Brain microvascular endothelial cell (primary cell): ENCODE results near the gene TMC3.
"Not testable (repeated sequence)": the region's sequence is repeated elsewhere in the genome, so short reads cannot be mapped to it uniquely, and the experiment has no call there.

ENCODE experiments used
- DNase-seq: peaks from one replicate; pipeline ENCODE4 v3.0.0-alpha.2; 2020
- H3K27ac ChIP-seq: fragments of 250-450 bp; sonication (Bioruptor Pico); 2 replicates; pipeline ENCODE4 v1.5.1; 2020; ENCODE audit warnings: mild to moderate bottlenecking, moderate library complexity
- H3K27me3 ChIP-seq: fragments of 250-450 bp; sonication (Bioruptor Pico); replicated peaks from 2 replicates; pipeline ENCODE4 v1.5.1; 2020; ENCODE audit warnings: mild to moderate bottlenecking
- H3K36me3 ChIP-seq: fragments of 250-450 bp; sonication (Bioruptor Pico); replicated peaks from 2 replicates; pipeline ENCODE4 v1.5.1; 2020; ENCODE audit warnings: mild to moderate bottlenecking
- H3K4me3 ChIP-seq: 2 replicates; pipeline ENCODE4 v1.5.1; 2011; ENCODE audit warnings: low read depth, mild to moderate bottlenecking, control low read depth, low read length, moderate library complexity
- CTCF ChIP-seq: IDR thresholded peaks from 2 replicates; pipeline ENCODE4 v1.5.1; 2011; ENCODE audit warnings: low read depth, mild to moderate bottlenecking, moderate library complexity, low read length, control low read depth, inconsistent platforms; ENCODE audit errors: missing control alignments
- in situ Hi-C: cut with HindIII; loops from 2 replicates; pipeline ENCODE4 v1.10.0; 2017; ENCODE audit warnings: low sequenced_read_pairs, low pct_ligation_motif_present

The TMC3 gene

DNA sequence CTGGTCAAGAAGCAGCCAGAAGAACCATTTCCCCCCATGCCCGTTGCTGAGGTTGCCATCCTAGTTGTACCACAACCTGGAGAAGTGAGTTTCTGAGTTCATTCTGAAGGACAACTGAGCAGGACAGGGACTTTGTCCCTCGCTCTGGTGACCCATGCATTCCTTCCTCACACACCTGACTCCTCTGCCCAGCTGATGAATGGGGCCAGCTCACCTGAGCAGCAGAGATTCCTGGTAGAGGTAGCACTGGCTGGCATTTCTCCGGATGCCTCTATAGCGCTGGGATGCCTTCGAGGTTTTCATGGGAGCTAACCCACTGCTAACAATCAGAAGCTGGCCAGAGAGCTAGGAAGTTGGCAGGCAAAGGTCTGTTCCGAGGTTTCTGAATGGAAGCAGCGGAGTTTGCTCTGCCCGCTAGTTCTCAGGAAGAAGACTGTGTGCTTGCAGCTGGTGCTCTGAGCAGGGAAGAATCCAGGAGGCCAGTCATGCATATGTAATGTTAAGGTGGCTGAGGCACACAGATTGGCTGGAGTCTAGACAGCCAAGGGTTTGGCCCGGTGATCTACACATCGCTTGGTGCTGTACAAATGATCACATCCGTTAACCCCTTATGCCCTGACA is at the start of gene TMC3:
Gene TMC3, minus strand, starts transcription at position 439 of the 621 bp plus-strand sequence. Its CDS starts 136 bp downstream, at position 303.
- in situ Hi-C loops = no loop called here
- no peak for TF ChIP-seq CTCF
- DNase-seq = no peak

GRCh38 chr15:81421461-81421860 is 47.4 kb upstream of the TMC3 start:
- Histone ChIP-seq H3K36me3 (no peaks in the 10 kb centered on the region), H3K27me3 (no peaks in the 10 kb centered on the region), H3K4me3 (no peak overlapping the region), H3K27ac (no peak overlapping the region)
- no peak for TF ChIP-seq CTCF
- in situ Hi-C loops = no loop called here
- DNase-seq = no peak

More for the DNA sequence above, at the start of gene TMC3:
- Histone ChIP-seq H3K27ac (no peak within 1 kb of the TSS), H3K27me3 (peaks cover 4% of the 10 kb centered on the region), H3K4me3 (no peak within 1 kb of the TSS), H3K36me3 (no peaks in the 10 kb centered on the region)

DNA sequence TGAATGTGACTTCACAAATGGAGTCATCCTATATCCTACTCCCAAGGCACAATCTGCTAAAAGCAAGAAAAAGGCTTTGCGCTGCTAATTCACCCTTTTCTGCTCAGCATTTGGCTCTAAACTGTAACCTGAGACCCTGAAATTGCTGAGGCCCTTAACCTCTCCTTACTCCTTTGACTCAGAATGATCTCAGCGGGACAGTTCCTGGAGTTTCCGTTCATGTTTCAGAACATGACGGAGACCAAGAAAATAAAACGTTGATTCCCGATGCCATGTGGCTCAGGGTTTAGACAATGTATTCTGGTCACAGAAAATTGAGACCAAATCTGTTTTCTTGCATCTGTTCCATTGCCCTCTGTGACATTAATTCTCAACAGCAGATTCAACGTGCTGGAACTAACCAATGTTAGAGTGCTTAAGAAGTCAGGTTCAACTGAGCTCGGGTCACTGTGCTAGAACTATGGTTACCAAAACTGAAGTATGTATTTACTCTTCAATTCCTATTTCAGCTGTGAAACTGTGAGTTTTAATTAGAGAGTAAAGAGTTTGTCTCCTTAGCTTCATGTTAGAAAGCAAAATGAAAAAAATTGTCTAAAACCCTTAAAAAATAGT is 45.4 kb upstream of the TMC3 start:
- DNase-seq = peak; percentile 66
- Histone ChIP-seq H3K27me3 (no peaks in the 10 kb centered on the region), H3K27ac (no peak overlapping the region), H3K36me3 (no peaks in the 10 kb centered on the region), H3K4me3 (no peak overlapping the region)
- TF ChIP-seq CTCF = no peak
- in situ Hi-C loops = no loop called here

DNA sequence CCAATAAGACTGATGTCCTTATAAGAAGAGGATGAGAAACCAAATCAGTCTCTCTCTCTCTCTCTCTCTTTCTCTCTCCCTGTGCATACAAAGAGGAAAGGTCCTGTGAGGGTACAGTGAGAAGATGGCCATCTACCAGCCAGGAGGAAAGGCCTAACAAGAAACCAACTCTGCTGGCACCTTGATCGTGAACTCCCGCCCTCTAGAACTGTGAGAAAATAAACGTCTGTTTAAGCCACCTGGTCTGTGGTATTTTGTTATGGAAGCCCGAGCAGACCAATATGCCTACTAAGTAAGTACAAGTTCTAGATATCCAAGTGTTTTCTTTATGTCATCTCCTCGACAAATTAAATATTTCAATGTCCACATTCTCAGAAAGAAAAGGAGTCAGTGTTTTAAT is 44.9 kb upstream of the TMC3 start:
- no peak overlapping the region for H3K4me3 ChIP-seq
- no peak for TF ChIP-seq CTCF
- no peaks in the 10 kb centered on the region for H3K36me3 ChIP-seq
- H3K27me3 ChIP-seq = no peaks in the 10 kb centered on the region
- in situ Hi-C loops = no loop called here
- no peak for DNase-seq
- no peak overlapping the region for H3K27ac ChIP-seq

DNA sequence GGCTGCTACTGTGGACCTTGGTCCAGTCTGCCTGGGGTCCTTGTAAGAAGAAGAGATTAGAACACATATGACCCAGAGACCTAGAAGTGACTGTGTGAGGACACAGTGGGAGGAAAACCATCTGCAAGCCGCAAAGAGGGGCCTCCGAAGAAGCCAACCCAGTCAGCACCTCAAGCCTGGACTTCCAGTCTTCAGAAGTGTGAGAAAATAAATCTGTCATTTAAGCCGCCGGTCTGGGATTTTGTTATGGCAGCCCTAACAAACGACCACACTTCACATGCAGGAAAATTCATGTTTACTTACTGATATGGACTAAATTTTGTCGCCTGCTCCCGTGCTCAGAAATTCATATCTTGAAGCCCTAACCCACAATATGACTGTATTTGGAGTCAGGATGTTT is 44.4 kb upstream of the TMC3 start:
- no peak for TF ChIP-seq CTCF
- Histone ChIP-seq H3K36me3 (no peaks in the 10 kb centered on the region), H3K4me3 (no peak overlapping the region), H3K27me3 (no peaks in the 10 kb centered on the region), H3K27ac (no peak overlapping the region)
- DNase-seq = no peak
- in situ Hi-C loops = no loop called here

GRCh38 chr15:81414274-81414968 is 40.4 kb upstream of the TMC3 start:
- H3K4me3 ChIP-seq, H3K27me3 ChIP-seq, in situ Hi-C loops, DNase-seq, H3K36me3 ChIP-seq, H3K27ac ChIP-seq: not testable (repeated sequence)
